ENCODE data around the gene MRM2. TPM values are rescaled to one million over a fixed set of nuclear protein-coding genes. Genes with fewer than 3 reads are reported as not detected.

MRM2 gene
- total RNA-seq, 1 experiment from 2014 or later: 32.1 TPM

- intact Hi-C loops (cut with micrococcal nuclease): loop anchor here (10.0 kb wide), 1 partner anchor 622 kb away; the partner anchor contains the start of gene PSMG3
- ChIA-PET POLR2A (no interaction called here), CTCF (interaction anchor here (1.0 to 1.2 kb wide), 2 partner anchors 15 to 28 kb away, joined by 3 read pairs; no protein-coding TSS in a partner anchor)
- H3K36me3 Mint-ChIP-seq (ENCODE audit: insufficient read depth, unreplicated experiment): peaks cover 26% of the 10 kb centered on the region
- H3K27me3 Mint-ChIP-seq (ENCODE audit: insufficient read depth, unreplicated experiment): no peaks in the 10 kb centered on the region
- H3K4me3 Mint-ChIP-seq (ENCODE audit: unreplicated experiment): no peak overlapping the region
- no peaks in the 10 kb centered on the region for H3K4me1 Mint-ChIP-seq (ENCODE audit: insufficient read depth, unreplicated experiment)
- TF ChIP-seq, protein P1, sequence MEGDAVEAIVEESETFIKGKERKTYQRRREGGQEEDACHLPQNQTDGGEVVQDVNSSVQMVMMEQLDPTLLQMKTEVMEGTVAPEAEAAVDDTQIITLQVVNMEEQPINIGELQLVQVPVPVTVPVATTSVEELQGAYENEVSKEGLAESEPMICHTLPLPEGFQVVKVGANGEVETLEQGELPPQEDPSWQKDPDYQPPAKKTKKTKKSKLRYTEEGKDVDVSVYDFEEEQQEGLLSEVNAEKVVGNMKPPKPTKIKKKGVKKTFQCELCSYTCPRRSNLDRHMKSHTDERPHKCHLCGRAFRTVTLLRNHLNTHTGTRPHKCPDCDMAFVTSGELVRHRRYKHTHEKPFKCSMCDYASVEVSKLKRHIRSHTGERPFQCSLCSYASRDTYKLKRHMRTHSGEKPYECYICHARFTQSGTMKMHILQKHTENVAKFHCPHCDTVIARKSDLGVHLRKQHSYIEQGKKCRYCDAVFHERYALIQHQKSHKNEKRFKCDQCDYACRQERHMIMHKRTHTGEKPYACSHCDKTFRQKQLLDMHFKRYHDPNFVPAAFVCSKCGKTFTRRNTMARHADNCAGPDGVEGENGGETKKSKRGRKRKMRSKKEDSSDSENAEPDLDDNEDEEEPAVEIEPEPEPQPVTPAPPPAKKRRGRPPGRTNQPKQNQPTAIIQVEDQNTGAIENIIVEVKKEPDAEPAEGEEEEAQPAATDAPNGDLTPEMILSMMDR (IDR thresholded peaks at IDR 0.05; ENCODE audit: unreplicated experiment): no peak
- BruUV-seq (replicated peaks): no TSS peak
- H3K27ac Mint-ChIP-seq (ENCODE audit: low read depth, unreplicated experiment): no peak overlapping the region
- H3K9me3 Mint-ChIP-seq (ENCODE audit: unreplicated experiment): no peaks in the 10 kb centered on the region
- no peak for DNase-seq (ENCODE audit: unreplicated experiment)
Observed at GRCh38 chr7:2196381-2197378, 45.3 kb downstream of the MRM2 start.

- Mint-ChIP-seq H3K4me3 (ENCODE audit: unreplicated experiment) (no peak overlapping the region), H3K27me3 (ENCODE audit: insufficient read depth, unreplicated experiment) (no peaks in the 10 kb centered on the region), H3K27ac (ENCODE audit: low read depth, unreplicated experiment) (no peak overlapping the region), H3K9me3 (ENCODE audit: unreplicated experiment) (no peaks in the 10 kb centered on the region), H3K36me3 (ENCODE audit: insufficient read depth, unreplicated experiment) (peaks cover 26% of the 10 kb centered on the region), H3K4me1 (ENCODE audit: insufficient read depth, unreplicated experiment) (no peaks in the 10 kb centered on the region)
- CTCF ChIA-PET: interaction anchor here (0.6 to 1.4 kb wide), 9 partner anchors 10 to 1441 kb away, joined by 3 to 5 read pairs (median 4); no protein-coding TSS in a partner anchor
- intact Hi-C loops (cut with micrococcal nuclease): loop anchor here (10.0 kb wide), 1 partner anchor 621 kb away; the partner anchor contains the start of gene PSMG3
- BruUV-seq (replicated peaks): no TSS peak
- TF ChIP-seq, protein P1 (IDR thresholded peaks at IDR 0.05; ENCODE audit: unreplicated experiment): no peak
- POLR2A ChIA-PET: interaction anchor here (0.6 kb wide), 1 partner anchor 353 kb away, joined by 3 read pairs; no protein-coding TSS in a partner anchor
- no peak for DNase-seq (ENCODE audit: unreplicated experiment)
Observed at GRCh38 chr7:2195400-2196246, 46.4 kb downstream of the MRM2 start.

DNA sequence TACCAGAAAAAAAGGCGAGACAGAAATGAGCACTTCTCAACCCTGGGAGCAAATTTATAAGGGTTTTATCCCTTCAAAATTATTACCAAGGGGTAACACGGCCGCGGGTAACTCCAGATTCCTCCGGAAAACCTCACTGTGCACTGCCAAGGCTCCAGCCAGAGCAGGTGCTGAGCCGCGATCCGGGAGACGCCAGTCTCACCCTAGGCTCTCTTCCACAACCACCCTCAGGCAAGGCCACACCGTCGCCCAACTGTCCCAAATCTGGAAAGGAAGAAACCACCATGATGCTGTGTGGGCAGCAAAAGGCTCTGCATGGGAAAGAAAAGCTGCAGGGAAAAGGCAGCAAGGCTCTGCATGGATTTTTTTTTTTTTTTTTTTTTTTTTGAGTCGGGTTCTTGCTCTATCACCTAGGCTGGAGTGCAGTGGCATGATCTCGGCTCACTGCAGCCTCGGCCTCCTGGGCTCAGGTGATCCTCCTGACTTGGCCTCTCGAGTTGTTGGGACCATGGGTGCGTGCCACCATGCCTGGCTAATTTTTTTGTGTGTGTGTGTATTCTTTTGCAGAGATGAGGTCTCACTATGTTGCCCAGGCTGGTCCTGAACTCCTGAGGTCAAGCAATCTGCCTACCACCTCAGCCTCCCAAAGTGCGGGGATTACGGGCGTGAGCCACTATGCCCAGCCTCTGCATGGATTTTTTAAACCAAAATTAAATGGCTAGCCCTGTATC, 48.3 kb downstream of the MRM2 start:
- no peak overlapping the region for H3K4me3 Mint-ChIP-seq (ENCODE audit: unreplicated experiment)
- peaks cover 17% of the 10 kb centered on the region for H3K36me3 Mint-ChIP-seq (ENCODE audit: insufficient read depth, unreplicated experiment)
- CTCF ChIA-PET: interaction anchor here (0.6 kb wide), 1 partner anchor 219 kb away, joined by 3 read pairs; no protein-coding TSS in a partner anchor
- peaks cover 6% of the 10 kb centered on the region for H3K9me3 Mint-ChIP-seq (ENCODE audit: unreplicated experiment)
- POLR2A ChIA-PET: interaction anchor here (0.7 to 1.2 kb wide), 2 partner anchors 111 to 120 kb away, joined by 3 read pairs; partner anchors contain the start of gene SNX8
- H3K27ac Mint-ChIP-seq (ENCODE audit: low read depth, unreplicated experiment): no peak overlapping the region
- no TSS peak for BruUV-seq (replicated peaks)
- intact Hi-C loops (cut with micrococcal nuclease): loop anchor here (10.0 kb wide), 1 partner anchor 619 kb away; the partner anchor contains the start of gene PSMG3
- H3K27me3 Mint-ChIP-seq (ENCODE audit: insufficient read depth, unreplicated experiment): no peaks in the 10 kb centered on the region
- TF ChIP-seq, protein P1 (IDR thresholded peaks at IDR 0.05; ENCODE audit: unreplicated experiment): no peak
- H3K4me1 Mint-ChIP-seq (ENCODE audit: insufficient read depth, unreplicated experiment): no peaks in the 10 kb centered on the region
- DNase-seq (ENCODE audit: unreplicated experiment): no peak

Data from MCF 10A (cell line).